Gastrocnemius medialis (tissue), 4 donors: Measurements from ENCODE around the gene DNAJC25.

ENCODE experiments used
- POLR2A ChIP-seq, 2 donors: fragments of 450-650 bp; IDR thresholded peaks; one replicate each; pipeline ENCODE4 v1.6.1; 2017; ENCODE audit warnings: antibody characterized with exemption in 2 of 2, mild to moderate bottlenecking in 2 of 2, moderate library complexity in 2 of 2
- TF ChIP-seq, protein P1 (sequence below), 5 experiments: fragments of 450-650 bp in 3 of 5; fragments of 200-600 bp in 2 of 5; sonication (generic) in 2 of 5; IDR thresholded peaks in 4 of 5; conservative IDR thresholded peaks in 1 of 5; 1 replicate in 4 of 5; 2 replicates in 1 of 5; pipeline ENCODE4 v1.5.1; 2016 to 2019; ENCODE audit warnings: antibody characterized with exemption in 5 of 5, mild to moderate bottlenecking in 3 of 5, moderate library complexity in 3 of 5

- TF ChIP-seq POLR2A (IDR thresholded peaks at IDR 0.05) = no peak
- TF ChIP-seq, protein P1, sequence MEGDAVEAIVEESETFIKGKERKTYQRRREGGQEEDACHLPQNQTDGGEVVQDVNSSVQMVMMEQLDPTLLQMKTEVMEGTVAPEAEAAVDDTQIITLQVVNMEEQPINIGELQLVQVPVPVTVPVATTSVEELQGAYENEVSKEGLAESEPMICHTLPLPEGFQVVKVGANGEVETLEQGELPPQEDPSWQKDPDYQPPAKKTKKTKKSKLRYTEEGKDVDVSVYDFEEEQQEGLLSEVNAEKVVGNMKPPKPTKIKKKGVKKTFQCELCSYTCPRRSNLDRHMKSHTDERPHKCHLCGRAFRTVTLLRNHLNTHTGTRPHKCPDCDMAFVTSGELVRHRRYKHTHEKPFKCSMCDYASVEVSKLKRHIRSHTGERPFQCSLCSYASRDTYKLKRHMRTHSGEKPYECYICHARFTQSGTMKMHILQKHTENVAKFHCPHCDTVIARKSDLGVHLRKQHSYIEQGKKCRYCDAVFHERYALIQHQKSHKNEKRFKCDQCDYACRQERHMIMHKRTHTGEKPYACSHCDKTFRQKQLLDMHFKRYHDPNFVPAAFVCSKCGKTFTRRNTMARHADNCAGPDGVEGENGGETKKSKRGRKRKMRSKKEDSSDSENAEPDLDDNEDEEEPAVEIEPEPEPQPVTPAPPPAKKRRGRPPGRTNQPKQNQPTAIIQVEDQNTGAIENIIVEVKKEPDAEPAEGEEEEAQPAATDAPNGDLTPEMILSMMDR (IDR thresholded peaks at IDR 0.05 in 4 of 5, conservative IDR thresholded peaks at IDR 0.05 in 1 of 5) = no peak
Observed at GRCh38 chr9:111622626-111623025, 8.5 kb upstream of the DNAJC25 start.
